ENCODE data around the gene TAS2R40. TPM values are rescaled to one million over a fixed set of nuclear protein-coding genes. Genes with fewer than 3 reads are reported as not detected.
"Not testable (repeated sequence)": the region's sequence is repeated elsewhere in the genome, so short reads cannot be mapped to it uniquely, and the experiment has no call there.

TAS2R40 gene
- total RNA-seq, 1 experiment from 2014 or later, result not detected

- no peaks in the 10 kb centered on the region for H3K27me3 Mint-ChIP-seq (ENCODE audit: unreplicated experiment)
- BruUV-seq (replicated peaks), result no TSS peak
- intact Hi-C loops (cut with micrococcal nuclease; ENCODE audit: unreplicated experiment), result no loop called here
- H3K27ac Mint-ChIP-seq (ENCODE audit: unreplicated experiment), result no peak overlapping the region
- CTCF ChIA-PET, result interaction anchor here (1.0 kb wide), 1 partner anchor 19 kb away, joined by 6 read pairs; no protein-coding TSS in a partner anchor
- H3K9me3 Mint-ChIP-seq (ENCODE audit: low read depth, unreplicated experiment), result peaks cover 8% of the 10 kb centered on the region
- no peak overlapping the region for H3K4me3 Mint-ChIP-seq (ENCODE audit: low read depth, unreplicated experiment)
- H3K36me3 Mint-ChIP-seq (ENCODE audit: insufficient read depth, unreplicated experiment), result peaks cover 20% of the 10 kb centered on the region
- no peak for TF ChIP-seq CTCF (IDR thresholded peaks at IDR 0.05; ENCODE audit: unreplicated experiment)
- H3K4me1 Mint-ChIP-seq (ENCODE audit: low read depth, unreplicated experiment), result peaks cover 29% of the 10 kb centered on the region
- DNase-seq, result no peak
Measured at GRCh38 chr7:143258831-143259230, 37.0 kb downstream of the TAS2R40 start.

GRCh38 chr7:143259765-143260164, 37.9 kb downstream of the TAS2R40 start:
- CTCF ChIA-PET, result no interaction called here
- BruUV-seq (replicated peaks), result no TSS peak

GRCh38 chr7:143261901-143262300, 40.1 kb downstream of the TAS2R40 start:
- TF ChIP-seq CTCF (IDR thresholded peaks at IDR 0.05; ENCODE audit: unreplicated experiment), result no peak
- no peaks in the 10 kb centered on the region for H3K27me3 Mint-ChIP-seq (ENCODE audit: unreplicated experiment)
- no TSS peak for BruUV-seq (replicated peaks)
- peaks cover 40% of the 10 kb centered on the region for H3K36me3 Mint-ChIP-seq (ENCODE audit: insufficient read depth, unreplicated experiment)
- no peak for DNase-seq
- H3K27ac Mint-ChIP-seq (ENCODE audit: unreplicated experiment), result no peak overlapping the region
- intact Hi-C loops (cut with micrococcal nuclease; ENCODE audit: unreplicated experiment), result loop anchor here (2.0 kb wide), 1 partner anchor 13 kb away; no protein-coding TSS in a partner anchor
- H3K4me1 Mint-ChIP-seq (ENCODE audit: low read depth, unreplicated experiment), result peaks cover 30% of the 10 kb centered on the region
- no peak overlapping the region for H3K4me3 Mint-ChIP-seq (ENCODE audit: low read depth, unreplicated experiment)
- CTCF ChIA-PET, result no interaction called here
- H3K9me3 Mint-ChIP-seq (ENCODE audit: low read depth, unreplicated experiment), result peaks cover 5% of the 10 kb centered on the region

More at GRCh38 chr7:143259765-143260164, 37.9 kb downstream of the TAS2R40 start:
- H3K9me3 Mint-ChIP-seq (ENCODE audit: low read depth, unreplicated experiment), result peaks cover 5% of the 10 kb centered on the region
- H3K27me3 Mint-ChIP-seq (ENCODE audit: unreplicated experiment), result no peaks in the 10 kb centered on the region
- H3K27ac Mint-ChIP-seq (ENCODE audit: unreplicated experiment), result peak overlapping the region; percentile 63
- no peak for TF ChIP-seq CTCF (IDR thresholded peaks at IDR 0.05; ENCODE audit: unreplicated experiment)
- DNase-seq, result peak; percentile 19
- no peak overlapping the region for H3K4me3 Mint-ChIP-seq (ENCODE audit: low read depth, unreplicated experiment)
- intact Hi-C loops (cut with micrococcal nuclease; ENCODE audit: unreplicated experiment), result no loop called here
- peaks cover 39% of the 10 kb centered on the region for H3K4me1 Mint-ChIP-seq (ENCODE audit: low read depth, unreplicated experiment)
- H3K36me3 Mint-ChIP-seq (ENCODE audit: insufficient read depth, unreplicated experiment), result peaks cover 29% of the 10 kb centered on the region

GRCh38 chr7:143263266-143264195, 41.7 kb downstream of the TAS2R40 start, which contains the start of gene GSTK1:
TSS of gene GSTK1 (plus strand) at chr7:143263441. CDS start at chr7:143263514, 73 bp downstream.
- no peak for TF ChIP-seq CTCF (IDR thresholded peaks at IDR 0.05; ENCODE audit: unreplicated experiment)
- Mint-ChIP-seq H3K4me1 (ENCODE audit: low read depth, unreplicated experiment) (peaks cover 30% of the 10 kb centered on the region), H3K9me3 (ENCODE audit: low read depth, unreplicated experiment) (peaks cover 5% of the 10 kb centered on the region), H3K27me3 (ENCODE audit: unreplicated experiment) (no peaks in the 10 kb centered on the region), H3K36me3 (ENCODE audit: insufficient read depth, unreplicated experiment) (peaks cover 46% of the 10 kb centered on the region), H3K4me3 (ENCODE audit: low read depth, unreplicated experiment) (peak within 1 kb of the TSS; percentile 97), H3K27ac (ENCODE audit: unreplicated experiment) (peak within 1 kb of the TSS; percentile 78)
- intact Hi-C loops (cut with micrococcal nuclease; ENCODE audit: unreplicated experiment), result loop anchor here (2.0 kb wide), 1 partner anchor 15 kb away; no protein-coding TSS in a partner anchor
- TSS peak; percentile 40 for BruUV-seq (replicated peaks)
- CTCF ChIA-PET, result interaction anchor here (0.6 to 1.6 kb wide), 4 partner anchors 18 to 48 kb away, joined by 3 to 7 read pairs (median 4); no protein-coding TSS in a partner anchor
- peak; percentile 81 for DNase-seq

GRCh38 chr7:143264196-143264568, 42.3 kb downstream of the TAS2R40 start:
- Mint-ChIP-seq H3K4me1 (ENCODE audit: low read depth, unreplicated experiment) (peaks cover 24% of the 10 kb centered on the region), H3K4me3 (ENCODE audit: low read depth, unreplicated experiment) (peak overlapping the region; percentile 97), H3K27ac (ENCODE audit: unreplicated experiment) (peak overlapping the region; percentile 78), H3K36me3 (ENCODE audit: insufficient read depth, unreplicated experiment) (peaks cover 46% of the 10 kb centered on the region)
- CTCF ChIA-PET, result interaction anchor here (1.6 kb wide), 1 partner anchor 49 kb away, joined by 3 read pairs; no protein-coding TSS in a partner anchor
- H3K27me3 Mint-ChIP-seq (ENCODE audit: unreplicated experiment); intact Hi-C loops (cut with micrococcal nuclease; ENCODE audit: unreplicated experiment); BruUV-seq (replicated peaks); DNase-seq; H3K9me3 Mint-ChIP-seq (ENCODE audit: low read depth, unreplicated experiment): not testable (repeated sequence)
